ENCODE data around the gene NPAS2. TPM values are rescaled to one million over a fixed set of nuclear protein-coding genes. Genes with fewer than 3 reads are reported as not detected.

The NPAS2 gene
- total RNA-seq (2014; rRNA removed; shearing (Covaris generic)): 9.8 and 10.5 TPM in 2 replicates

DNA sequence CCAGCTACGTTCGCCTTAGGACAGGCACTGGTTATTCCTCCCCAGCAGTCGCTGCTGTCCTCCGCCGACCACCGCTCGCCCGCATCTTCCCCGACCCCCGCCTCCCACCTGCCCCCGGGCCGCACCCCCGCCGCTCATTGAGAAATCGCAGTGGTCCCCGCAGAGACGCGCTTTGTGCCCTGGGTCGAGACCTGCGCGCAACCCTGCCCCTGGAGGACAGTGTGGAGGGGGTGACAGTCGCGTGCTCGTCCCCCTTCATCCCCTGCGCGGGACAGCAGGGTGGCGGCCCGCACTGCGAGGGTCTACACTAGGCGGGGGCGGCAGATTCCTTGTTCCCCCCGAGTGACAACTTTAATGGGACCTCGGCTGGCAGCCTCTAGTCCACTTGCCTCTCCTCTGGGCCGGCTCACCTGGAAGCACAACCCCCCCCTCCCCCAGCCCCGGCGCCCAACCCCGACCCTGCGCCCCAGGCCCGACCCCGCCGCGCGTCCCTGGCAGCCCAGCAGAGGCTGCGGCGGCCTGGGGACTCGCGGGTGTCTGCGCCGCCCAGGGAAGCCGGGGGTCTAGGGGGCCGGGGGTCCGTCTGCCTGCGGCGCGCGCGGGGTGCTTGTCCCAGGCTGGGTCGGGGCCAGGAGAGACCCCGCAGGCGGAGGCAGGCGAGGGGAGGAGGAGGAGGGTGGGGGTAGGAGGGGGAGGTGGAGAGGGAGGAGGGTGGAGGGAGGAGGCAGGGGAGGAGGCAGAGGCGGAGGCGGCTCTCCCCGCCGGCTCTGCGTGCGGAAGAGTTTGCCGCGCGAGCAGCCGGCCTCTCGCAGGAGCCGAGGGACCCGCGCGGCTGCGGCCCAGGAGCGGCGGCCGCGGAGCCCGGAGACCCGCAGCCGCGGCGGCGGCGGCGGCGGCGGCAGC lies at the start of gene NPAS2:
Gene NPAS2 (plus strand): TSS at position 770 of the 903 bp plus-strand sequence. CDS start 84,616 bp downstream, outside the sequence.
- DNase-seq (ENCODE audit: low spot score): no peak

DNA sequence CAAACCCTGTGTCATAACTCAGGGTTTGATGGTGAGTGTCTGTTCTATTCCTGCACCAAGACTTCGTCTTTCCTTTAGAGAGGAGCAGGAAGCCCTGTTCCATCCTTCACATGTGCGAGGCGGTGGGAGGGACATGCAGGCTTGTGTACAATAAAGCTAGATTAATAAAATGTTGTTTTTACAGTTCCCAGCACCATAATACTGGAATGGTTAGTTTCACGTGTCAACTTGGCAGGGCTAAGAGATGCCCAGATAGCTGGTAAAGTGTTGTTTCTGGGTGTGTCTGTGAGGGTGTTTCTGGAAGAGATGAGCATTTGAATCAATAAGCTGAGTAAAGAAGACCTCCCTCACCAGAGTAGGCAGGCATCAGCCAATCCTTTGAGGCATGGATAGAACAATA lies 48.8 kb upstream of the NPAS2 start:
- DNase-seq (ENCODE audit: low spot score): no peak

DNA sequence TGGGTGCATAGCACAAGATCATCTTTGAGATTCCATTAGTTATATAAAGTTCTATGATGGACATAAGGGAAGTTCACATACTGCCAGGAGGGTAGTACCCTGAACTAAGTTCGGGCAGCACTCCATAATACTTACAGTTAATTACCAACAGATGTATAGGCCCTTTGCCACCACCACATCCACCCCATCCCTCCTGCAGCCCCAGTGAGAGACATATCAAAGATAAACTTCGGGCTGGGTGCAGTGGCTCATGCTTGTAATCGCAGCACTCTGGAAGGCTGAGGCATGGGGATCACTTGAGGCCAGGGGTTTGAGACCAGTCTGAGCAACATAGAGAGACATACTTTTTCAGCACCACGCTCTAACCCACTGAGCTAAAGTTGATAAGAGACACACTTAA lies 46.4 kb upstream of the NPAS2 start:
- DNase-seq (ENCODE audit: low spot score): no peak

- no peak for DNase-seq (ENCODE audit: low spot score)
Observed at GRCh38 chr2:100776445-100776844, 43.5 kb upstream of the NPAS2 start.

GRCh38 chr2:100778637-100779450 lies 41.1 kb upstream of the NPAS2 start:
- no peak for DNase-seq (ENCODE audit: low spot score)

DNA sequence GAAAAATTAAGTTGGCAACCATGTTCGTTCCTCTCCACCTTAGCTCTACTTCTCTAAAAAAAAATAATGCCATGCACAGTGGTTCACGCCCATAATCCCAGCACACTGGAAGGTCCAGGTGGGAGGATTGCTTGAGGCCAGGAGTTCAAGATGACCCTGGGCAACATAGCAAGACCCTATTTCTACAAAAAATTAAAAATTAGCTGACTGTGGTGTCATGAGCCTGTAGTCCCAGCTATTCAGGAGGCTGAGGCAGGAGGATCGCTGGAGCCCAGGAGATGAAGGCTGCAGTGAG lies 40.1 kb upstream of the NPAS2 start:
- no peak for DNase-seq (ENCODE audit: low spot score)

GRCh38 chr2:100780203-100781008 lies 39.5 kb upstream of the NPAS2 start:
- peak; percentile 79 for DNase-seq (ENCODE audit: low spot score)

DNA sequence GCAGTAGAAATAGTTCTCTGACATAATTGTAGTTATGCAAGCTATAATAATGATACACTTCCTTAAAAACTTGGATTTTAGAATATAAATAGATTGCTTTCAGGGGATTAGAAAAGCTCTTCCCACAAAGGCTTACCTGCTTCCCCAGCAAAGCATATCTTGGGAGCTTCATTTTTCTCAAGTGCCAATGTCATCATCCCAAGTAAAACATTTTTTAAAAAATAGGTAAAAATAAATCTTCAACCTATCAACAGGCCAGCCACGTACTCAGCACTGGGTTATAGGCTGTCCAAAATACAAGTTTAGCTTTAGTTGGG lies 39.0 kb upstream of the NPAS2 start:
- no peak for DNase-seq (ENCODE audit: low spot score)

DNA sequence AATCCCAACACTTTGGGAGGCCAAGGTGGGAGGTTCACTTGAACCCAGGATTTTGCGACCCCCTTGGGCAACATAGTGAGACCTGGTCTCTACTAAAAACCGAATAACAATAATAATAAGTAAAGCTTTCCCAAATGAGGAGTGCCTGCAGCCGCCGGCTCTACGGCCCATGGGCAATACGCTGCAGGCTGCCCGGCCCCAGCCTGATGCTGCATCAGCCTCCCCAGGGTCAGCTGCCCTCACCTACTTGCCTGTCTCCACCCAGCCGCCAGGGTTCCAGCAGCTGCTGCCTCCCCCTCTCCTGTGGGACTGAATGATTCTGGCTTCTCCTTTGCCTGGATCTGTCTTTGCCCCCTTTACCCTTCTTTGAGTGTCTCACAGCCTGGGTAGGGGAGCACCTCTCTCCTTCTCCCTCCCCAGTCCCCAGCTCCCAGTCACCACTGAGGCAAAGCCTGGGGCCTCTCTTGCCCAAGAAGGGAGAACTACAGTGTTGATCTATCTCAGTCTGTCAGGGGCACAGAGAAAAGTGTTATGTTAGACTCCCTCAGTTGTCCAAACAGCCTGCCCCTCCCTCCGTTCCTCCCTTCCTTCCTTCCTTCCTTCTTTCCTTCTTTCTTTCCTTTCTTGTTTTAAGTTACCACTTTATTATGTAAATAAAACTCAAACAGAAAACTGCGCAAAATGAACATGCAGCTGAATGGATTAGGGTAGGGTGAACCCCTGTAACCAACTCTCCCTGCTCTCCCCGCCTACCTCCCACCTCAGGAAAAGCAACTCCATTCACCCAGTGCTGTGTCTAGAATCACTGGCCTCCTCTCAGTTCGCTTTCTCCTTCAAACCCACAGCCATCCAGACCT lies 38.2 kb upstream of the NPAS2 start:
- no peak for DNase-seq (ENCODE audit: low spot score)

- DNase-seq (ENCODE audit: low spot score): no peak
Observed at GRCh38 chr2:100782380-100782878, 37.5 kb upstream of the NPAS2 start.

DNA sequence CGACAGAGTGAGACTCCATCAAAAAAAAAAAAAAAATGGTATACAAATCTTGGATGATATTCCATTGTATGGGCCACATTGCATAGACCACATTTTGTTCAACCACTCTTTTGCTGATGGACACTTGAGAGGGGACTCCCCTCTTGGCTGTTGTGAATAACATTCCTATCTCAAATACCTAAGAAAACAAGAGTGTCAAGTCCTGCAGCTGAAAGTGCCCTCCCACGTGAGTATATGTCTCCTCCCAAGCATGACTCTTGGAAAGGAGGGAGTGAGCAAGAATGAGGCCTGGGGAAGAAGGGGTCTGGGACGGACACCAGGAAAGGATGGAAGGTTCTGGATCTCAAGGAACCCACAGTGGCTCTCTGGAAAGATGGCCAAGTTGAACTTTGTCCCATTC lies 36.0 kb upstream of the NPAS2 start:
- DNase-seq (ENCODE audit: low spot score): no peak

GRCh38 chr2:100784681-100785080 lies 35.3 kb upstream of the NPAS2 start:
- peak; percentile 33 for DNase-seq (ENCODE audit: low spot score)

- DNase-seq (ENCODE audit: low spot score): no peak
Observed at GRCh38 chr2:100785626-100786296, 34.2 kb upstream of the NPAS2 start.

GRCh38 chr2:100786297-100786658 lies 33.7 kb upstream of the NPAS2 start:
- DNase-seq (ENCODE audit: low spot score): peak; percentile 47

DNA sequence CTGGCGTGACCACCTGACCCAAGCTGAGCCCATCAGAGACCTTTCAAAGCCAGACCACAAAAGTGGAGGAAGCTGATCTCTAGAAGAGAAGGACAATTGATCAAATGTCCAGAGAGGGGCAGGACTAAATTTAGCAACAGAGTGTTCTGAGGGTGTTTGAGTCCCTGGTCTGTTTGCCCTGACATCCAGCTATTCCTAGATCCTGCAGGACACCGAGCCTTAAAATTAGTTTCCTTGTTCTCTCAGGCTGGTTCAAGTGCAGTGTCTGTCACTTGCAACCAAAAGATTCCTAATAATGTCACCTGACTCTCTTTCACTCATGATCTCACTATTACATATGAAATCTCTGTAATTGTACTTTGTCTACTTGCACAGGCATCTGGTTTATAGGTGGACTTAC lies 33.0 kb upstream of the NPAS2 start:
- DNase-seq (ENCODE audit: low spot score): no peak

DNA sequence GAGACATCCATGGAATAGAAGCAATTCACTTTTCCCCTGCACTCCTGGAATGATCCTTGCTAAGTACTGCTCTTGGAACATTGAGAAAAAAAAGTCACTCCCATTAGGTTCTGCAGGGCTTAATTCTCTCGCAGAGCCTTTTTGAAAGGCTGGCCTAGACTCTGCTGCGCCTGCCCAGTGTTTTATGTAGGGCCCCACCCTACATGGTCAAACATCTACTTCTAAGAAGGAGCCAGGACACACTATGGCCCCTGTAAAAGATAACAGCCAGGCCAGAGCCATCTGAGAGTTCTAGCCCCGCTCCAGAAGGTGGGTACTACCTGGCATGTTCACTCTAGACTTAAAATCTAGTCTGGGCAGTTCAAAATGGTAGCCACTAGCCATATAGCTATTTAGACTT lies 30.6 kb upstream of the NPAS2 start:
- no peak for DNase-seq (ENCODE audit: low spot score)

DNA sequence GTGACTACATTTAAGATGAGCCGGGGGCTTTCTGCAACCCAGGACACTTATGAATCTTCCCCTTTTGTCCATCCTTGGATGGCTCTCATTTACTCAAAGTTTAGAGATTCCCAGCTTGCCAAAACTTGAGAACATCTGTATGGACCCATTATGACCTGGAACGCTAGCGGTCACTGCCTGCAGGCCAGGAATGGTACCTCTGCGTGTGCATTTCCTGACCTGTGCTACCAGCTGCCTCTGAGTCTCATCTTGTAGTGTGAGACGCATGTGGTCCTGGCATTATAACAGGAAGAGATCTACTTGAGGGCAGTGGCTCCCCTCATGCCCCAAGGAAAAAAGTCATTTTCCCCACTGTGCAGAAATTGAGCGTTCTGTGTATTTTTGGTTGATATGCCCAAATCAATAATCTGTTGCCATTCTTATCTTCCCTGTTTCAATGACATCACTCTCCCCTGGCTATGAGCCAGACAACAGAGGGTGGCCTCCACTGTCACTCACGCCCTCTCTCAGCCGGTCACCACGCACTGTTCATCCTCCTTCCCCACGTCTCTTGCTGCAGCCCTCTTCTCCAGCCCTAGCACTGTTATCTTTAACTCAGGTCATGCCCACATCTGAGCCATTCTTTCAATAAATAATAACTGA lies 28.5 kb upstream of the NPAS2 start:
- no peak for DNase-seq (ENCODE audit: low spot score)

- DNase-seq (ENCODE audit: low spot score): no peak
Observed at GRCh38 chr2:100791936-100792308, 28.0 kb upstream of the NPAS2 start.

GRCh38 chr2:100793220-100793619 lies 26.7 kb upstream of the NPAS2 start:
- no peak for DNase-seq (ENCODE audit: low spot score)

GRCh38 chr2:100793982-100794381 lies 26.0 kb upstream of the NPAS2 start:
- DNase-seq (ENCODE audit: low spot score): peak; percentile 58
